ENCODE results near the gene PRPF31. TPM values are rescaled to one million over a fixed set of nuclear protein-coding genes. Genes with fewer than 3 reads are reported as not detected.

PRPF31 gene
- total and polyA plus RNA-seq, 2 of the 13 experiments (the other 11 are each of a cell fraction or from before 2014, with no cell fraction given), result 23.8 to 63.8 TPM

GRCh38 chr19:54136864-54137698 is 21.5 kb downstream of the PRPF31 start (continued):
- 0 out of 2 replicates have a peak, but pooled peaks have one; percentile 4 for TF ChIP-seq ZSCAN25 (CRISPR knock-in tag; IDR thresholded peaks at IDR 0.05)
- peak; percentile 30 for TF ChIP-seq ASH2L (IDR thresholded peaks at IDR 0.05; ENCODE audit: insufficient read length, low read depth, low read length)
- TF ChIP-seq PRDM10 (CRISPR knock-in tag; IDR thresholded peaks at IDR 0.05; ENCODE audit: low read depth), result peak; percentile 16; the same call in 1 of the 2 replicates
- TF ChIP-seq E2F1 (CRISPR knock-in tag; IDR thresholded peaks at IDR 0.05), result peak; percentile 68
- no peak for TF ChIP-seq FOXO4 (CRISPR knock-in tag; conservative IDR thresholded peaks at IDR 0.05)
- TF ChIP-seq ZNF629 (CRISPR knock-in tag; conservative IDR thresholded peaks at IDR 0.05), result no peak
- peak; percentile 83; the same call in 1 of the 2 replicates for TF ChIP-seq SIN3A (IDR thresholded peaks at IDR 0.05; ENCODE audit: borderline replicate concordance, low read depth, low read length)
- TF ChIP-seq GABPB1 (CRISPR knock-in tag; IDR thresholded peaks at IDR 0.05), result peak; percentile 77; the same call in 1 of the 2 replicates
- no peak for TF ChIP-seq ZNF326 (CRISPR knock-in tag; IDR thresholded peaks at IDR 0.05; ENCODE audit: borderline replicate concordance)
- peak; percentile 58; the same call in 1 of the 2 replicates for TF ChIP-seq SP5 (CRISPR knock-in tag; IDR thresholded peaks at IDR 0.05; ENCODE audit: borderline replicate concordance, low read depth)
- peak; percentile 84 for TF ChIP-seq TAF1 (CRISPR knock-in tag; IDR thresholded peaks at IDR 0.05)
- no peak for TF ChIP-seq ZMYM4 (CRISPR knock-in tag; IDR thresholded peaks at IDR 0.05)
- TF ChIP-seq TFAP4 (IDR thresholded peaks at IDR 0.05; ENCODE audit: borderline replicate concordance, low read depth), result 0 out of 2 replicates have a peak, but pooled peaks have one; percentile 16
- peak; percentile 39; the same call in 1 of the 2 replicates for TF ChIP-seq NCOR1 (IDR thresholded peaks at IDR 0.05; ENCODE audit: borderline replicate concordance, low read length)
- TF ChIP-seq NCOA5 (CRISPR knock-in tag; IDR thresholded peaks at IDR 0.05), result no peak
- TF ChIP-seq SAP130 (CRISPR knock-in tag; IDR thresholded peaks at IDR 0.05; ENCODE audit: low read depth), result peak; percentile 84
- peak; percentile 95 for TF ChIP-seq HINFP (CRISPR knock-in tag; IDR thresholded peaks at IDR 0.05; ENCODE audit: low read depth)
- TF ChIP-seq ETV6 (CRISPR knock-in tag; conservative IDR thresholded peaks at IDR 0.05), result peak; percentile 62; the same call in 1 of the 2 replicates
